Right ventricle myocardium superior (tissue), 1 donor: ENCODE results near the gene AP2S1. TPM values are rescaled to one million over a fixed set of nuclear protein-coding genes. Genes with fewer than 3 reads are reported as not detected.

Experiments
- total RNA-seq: library from RNA; stranded (reverse); fragmentation: NEBNext Ultra II Directional; extraction: Animal tissue kit (Norgen Biotek cat#: 25700); gene quantifications from one replicate; pipeline ENCODE4 v1.2.1, GENCODE V29; 2021
- donor health status: DM: no; HTN: yes; CAD: no; lungs with severe emphysema.

The AP2S1 gene
- total RNA-seq, 1 donor from 2014 or later = 78.0 TPM

Other genes starting within 250 kb of the AP2S1 start
- gene CALM3, start 249.5 kb downstream of the AP2S1 start, total RNA-seq = 326 TPM
- gene PTGIR, start 225.8 kb downstream of the AP2S1 start, total RNA-seq = 2.6 TPM
- gene GNG8, start 214.6 kb downstream of the AP2S1 start, total RNA-seq = not detected
- 15.2 TPM for gene DACT3, start 189.7 kb downstream of the AP2S1 start, total RNA-seq
- 10.1 TPM for gene PRKD2, start 133.7 kb downstream of the AP2S1 start, total RNA-seq
- gene FKRP, start 104.8 kb downstream of the AP2S1 start, total RNA-seq = 13.9 TPM
- 38.4 TPM for gene STRN4, start 104.4 kb downstream of the AP2S1 start, total RNA-seq
- gene SLC1A5, start 62.3 kb downstream of the AP2S1 start, total RNA-seq = 7.0 TPM
- 62.6 TPM for gene ARHGAP35, start 10.2 kb upstream of the AP2S1 start, total RNA-seq
- not detected for gene NPAS1, start 169.0 kb upstream of the AP2S1 start, total RNA-seq
- gene TMEM160, start 197.8 kb upstream of the AP2S1 start, total RNA-seq = 34.9 TPM